Astrocyte (in vitro differentiated cells and primary cell): ENCODE results near the gene ARFGAP2. TPM values are rescaled to one million over a fixed set of nuclear protein-coding genes. Genes with fewer than 3 reads are reported as not detected.

Source experiments
- DNase-seq: peaks from one replicate; pipeline ENCODE4 v3.0.0-alpha.2; 2010; ENCODE audit warnings: low read depth
- FAIRE-seq: peaks from 2 replicates; lab custom pipeline; 2011; peaks lifted over from hg19 to GRCh38; lab: Jason Lieb, UNC
- H2AFZ ChIP-seq: 2 replicates; pipeline ENCODE4 v1.6.0; 2012; ENCODE audit warnings: low read depth, low read length, inconsistent platforms
- H3K27ac ChIP-seq: 2 replicates; pipeline ENCODE4 v1.5.1; 2011; ENCODE audit warnings: low read depth, low read length, inconsistent platforms
- H3K27me3 ChIP-seq: 2 replicates; pipeline ENCODE4 v1.6.0; 2011; ENCODE audit warnings: low read length, inconsistent platforms; ENCODE audit not compliant: insufficient read depth
- H3K36me3 ChIP-seq: 2 replicates; pipeline ENCODE4 v1.5.1; 2011; ENCODE audit warnings: low read length, inconsistent platforms; ENCODE audit not compliant: insufficient read depth
- H3K4me1 ChIP-seq: 2 replicates; pipeline ENCODE4 v1.5.1; 2011; ENCODE audit warnings: low read length, inconsistent platforms; ENCODE audit not compliant: insufficient read depth
- H3K4me2 ChIP-seq: 2 replicates; pipeline ENCODE4 v1.6.0; 2012; ENCODE audit warnings: low read length, inconsistent platforms
- H3K4me3 ChIP-seq: 2 replicates; pipeline ENCODE4 v1.5.1; 2011; ENCODE audit warnings: low read depth, mild to moderate bottlenecking, low read length, inconsistent platforms; ENCODE audit not compliant: insufficient read depth
- H3K79me2 ChIP-seq: 2 replicates; pipeline ENCODE4 v1.6.0; 2012; ENCODE audit warnings: mild to moderate bottlenecking, low read length, inconsistent platforms; ENCODE audit not compliant: insufficient read depth
- H3K9ac ChIP-seq: 2 replicates; pipeline ENCODE4 v1.6.0; 2012; ENCODE audit warnings: mild to moderate bottlenecking, low read length, inconsistent platforms
- H3K9me3 ChIP-seq: 2 replicates; pipeline ENCODE4 v1.5.1; 2012; ENCODE audit warnings: low read depth, mild to moderate bottlenecking, low read length, inconsistent platforms; ENCODE audit not compliant: insufficient read depth
- H4K20me1 ChIP-seq: 2 replicates; pipeline ENCODE4 v1.6.0; 2012; ENCODE audit warnings: low read length, inconsistent platforms; ENCODE audit not compliant: insufficient read depth
- H3K27ac Mint-ChIP-seq: one replicate; pipeline ENCODE4 v1.8.0; 2021; ENCODE audit warnings: mild to moderate bottlenecking, mixed read lengths; ENCODE audit not compliant: unreplicated experiment
- H3K27me3 Mint-ChIP-seq: one replicate; pipeline ENCODE4 v1.8.0; 2021; ENCODE audit warnings: low read depth, mixed read lengths; ENCODE audit not compliant: unreplicated experiment
- H3K36me3 Mint-ChIP-seq: one replicate; pipeline ENCODE4 v1.8.0; 2021; ENCODE audit warnings: low read depth, mixed read lengths; ENCODE audit not compliant: unreplicated experiment
- H3K4me1 Mint-ChIP-seq: one replicate; pipeline ENCODE4 v1.8.0; 2021; ENCODE audit warnings: low read depth, mixed read lengths; ENCODE audit not compliant: unreplicated experiment
- H3K4me3 Mint-ChIP-seq: one replicate; pipeline ENCODE4 v1.8.0; 2021; ENCODE audit warnings: mild to moderate bottlenecking, moderate library complexity, mixed read lengths; ENCODE audit not compliant: unreplicated experiment
- H3K9me3 Mint-ChIP-seq: one replicate; pipeline ENCODE4 v1.8.0; 2021; ENCODE audit warnings: mild to moderate bottlenecking, mixed read lengths; ENCODE audit not compliant: unreplicated experiment
- EZH2 ChIP-seq: IDR thresholded peaks from 2 replicates; pipeline ENCODE4 v1.6.1; 2012; ENCODE audit warnings: mild to moderate bottlenecking, low read length, inconsistent platforms; ENCODE audit not compliant: insufficient read depth
- total RNA-seq: library from RNA; stranded (reverse); gene quantifications from 2 replicates; pipeline ENCODE4 v1.2.1, GENCODE V29; 2021
- TF ChIP-seq, protein P1 (sequence below): IDR thresholded peaks from 2 replicates; pipeline ENCODE4 v1.5.1; 2011; ENCODE audit warnings: low read depth, mild to moderate bottlenecking, inconsistent platforms, low read length, moderate library complexity; ENCODE audit not compliant: insufficient read depth

The ARFGAP2 gene
- total RNA-seq, 1 donor from 2014 or later, result 51.0 TPM

DNA sequence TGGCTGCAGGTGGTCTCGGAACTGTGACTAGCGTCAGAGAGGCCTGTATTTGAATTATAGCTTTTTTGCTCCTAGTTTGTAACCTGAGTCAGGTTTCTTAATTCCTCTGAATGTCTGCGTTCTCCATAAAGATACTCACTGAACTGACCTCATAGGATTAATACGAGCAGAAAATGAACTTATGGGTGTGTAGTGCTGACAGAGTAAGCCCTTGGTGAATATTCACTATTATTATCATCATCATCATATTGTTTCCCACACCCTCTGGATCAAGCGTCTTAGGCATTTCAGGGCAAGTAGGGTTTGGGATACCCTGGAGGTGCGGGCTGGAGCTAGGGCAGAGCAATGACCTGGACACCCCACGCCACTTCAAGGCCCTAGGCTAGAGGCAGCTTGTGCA lies 29.0 kb downstream of the ARFGAP2 start:
- peaks cover 28% of the 10 kb centered on the region for H3K36me3 Mint-ChIP-seq
- no peak overlapping the region for H2AFZ ChIP-seq
- TF ChIP-seq, protein P1, sequence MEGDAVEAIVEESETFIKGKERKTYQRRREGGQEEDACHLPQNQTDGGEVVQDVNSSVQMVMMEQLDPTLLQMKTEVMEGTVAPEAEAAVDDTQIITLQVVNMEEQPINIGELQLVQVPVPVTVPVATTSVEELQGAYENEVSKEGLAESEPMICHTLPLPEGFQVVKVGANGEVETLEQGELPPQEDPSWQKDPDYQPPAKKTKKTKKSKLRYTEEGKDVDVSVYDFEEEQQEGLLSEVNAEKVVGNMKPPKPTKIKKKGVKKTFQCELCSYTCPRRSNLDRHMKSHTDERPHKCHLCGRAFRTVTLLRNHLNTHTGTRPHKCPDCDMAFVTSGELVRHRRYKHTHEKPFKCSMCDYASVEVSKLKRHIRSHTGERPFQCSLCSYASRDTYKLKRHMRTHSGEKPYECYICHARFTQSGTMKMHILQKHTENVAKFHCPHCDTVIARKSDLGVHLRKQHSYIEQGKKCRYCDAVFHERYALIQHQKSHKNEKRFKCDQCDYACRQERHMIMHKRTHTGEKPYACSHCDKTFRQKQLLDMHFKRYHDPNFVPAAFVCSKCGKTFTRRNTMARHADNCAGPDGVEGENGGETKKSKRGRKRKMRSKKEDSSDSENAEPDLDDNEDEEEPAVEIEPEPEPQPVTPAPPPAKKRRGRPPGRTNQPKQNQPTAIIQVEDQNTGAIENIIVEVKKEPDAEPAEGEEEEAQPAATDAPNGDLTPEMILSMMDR, result no peak
- no peak for TF ChIP-seq EZH2
- peaks cover 11% of the 10 kb centered on the region for H3K4me1 ChIP-seq
- H3K27ac ChIP-seq, result no peak overlapping the region
- no peak overlapping the region for H3K4me3 ChIP-seq
- H3K4me1 Mint-ChIP-seq, result peaks cover 19% of the 10 kb centered on the region
- H3K9ac ChIP-seq, result no peak overlapping the region
- no peak overlapping the region for H3K4me3 Mint-ChIP-seq
- DNase-seq (no peak), FAIRE-seq (no peak)
- no peaks in the 10 kb centered on the region for H3K9me3 ChIP-seq
- no peak overlapping the region for H3K4me2 ChIP-seq
- no peak overlapping the region for H3K27ac Mint-ChIP-seq
- no peaks in the 10 kb centered on the region for H3K36me3 ChIP-seq
- H3K79me2 ChIP-seq, result no peaks in the 10 kb centered on the region
- peaks cover 17% of the 10 kb centered on the region for H4K20me1 ChIP-seq
- peaks cover 2% of the 10 kb centered on the region for H3K9me3 Mint-ChIP-seq
- H3K27me3 ChIP-seq, result no peaks in the 10 kb centered on the region
- no peaks in the 10 kb centered on the region for H3K27me3 Mint-ChIP-seq

- no peak overlapping the region for H3K27ac Mint-ChIP-seq
- Histone ChIP-seq H4K20me1 (peaks cover 13% of the 10 kb centered on the region), H3K4me3 (no peak overlapping the region), H3K9ac (no peak overlapping the region), H3K27ac (no peak overlapping the region), H3K4me2 (no peak overlapping the region), H2AFZ (no peak overlapping the region), H3K27me3 (no peaks in the 10 kb centered on the region), H3K9me3 (no peaks in the 10 kb centered on the region), H3K4me1 (peaks cover 12% of the 10 kb centered on the region), H3K79me2 (no peaks in the 10 kb centered on the region), H3K36me3 (no peaks in the 10 kb centered on the region)
- H3K27me3 Mint-ChIP-seq, result no peaks in the 10 kb centered on the region
- H3K9me3 Mint-ChIP-seq, result peaks cover 2% of the 10 kb centered on the region
- TF ChIP-seq, protein P1, result no peak
- no peak for TF ChIP-seq EZH2
- H3K36me3 Mint-ChIP-seq, result peaks cover 28% of the 10 kb centered on the region
- H3K4me3 Mint-ChIP-seq, result no peak overlapping the region
- H3K4me1 Mint-ChIP-seq, result peaks cover 23% of the 10 kb centered on the region
- FAIRE-seq (no peak), DNase-seq (no peak)
Measured at GRCh38 chr11:47147250-47147649, 29.4 kb downstream of the ARFGAP2 start.

DNA sequence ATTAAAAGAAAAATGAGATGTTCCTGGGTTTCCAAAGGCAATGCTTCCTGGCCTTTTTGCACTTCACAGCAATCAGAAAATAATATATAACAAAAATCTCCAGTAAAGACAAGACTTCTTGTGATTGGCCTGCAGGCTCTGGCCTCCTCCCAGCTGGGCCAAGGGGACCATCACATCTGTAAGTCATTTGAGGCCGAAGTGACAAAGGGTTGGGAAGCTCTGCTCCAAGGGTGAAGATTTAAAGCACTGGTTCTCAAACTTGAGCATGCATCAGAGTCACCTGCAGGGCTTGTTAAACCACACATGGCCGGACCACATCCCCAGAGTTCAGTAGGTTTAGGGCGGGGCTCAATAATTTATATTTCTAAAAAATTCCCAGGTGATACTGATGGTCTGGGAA lies 32.1 kb downstream of the ARFGAP2 start:
- peaks cover 12% of the 10 kb centered on the region for H3K4me1 ChIP-seq
- no peak for FAIRE-seq
- no peak overlapping the region for H3K9ac ChIP-seq
- no peak overlapping the region for H2AFZ ChIP-seq
- no peak for DNase-seq
- no peaks in the 10 kb centered on the region for H3K9me3 ChIP-seq
- no peak for TF ChIP-seq EZH2
- TF ChIP-seq, protein P1, result no peak
- H3K4me3 ChIP-seq, result no peak overlapping the region
- H3K27me3 ChIP-seq, result no peaks in the 10 kb centered on the region
- no peaks in the 10 kb centered on the region for H3K79me2 ChIP-seq
- Mint-ChIP-seq H3K27me3 (no peaks in the 10 kb centered on the region), H3K4me3 (no peak overlapping the region), H3K27ac (no peak overlapping the region), H3K9me3 (peaks cover 2% of the 10 kb centered on the region), H3K36me3 (peaks cover 14% of the 10 kb centered on the region), H3K4me1 (peaks cover 22% of the 10 kb centered on the region)
- no peaks in the 10 kb centered on the region for H3K36me3 ChIP-seq
- no peak overlapping the region for H3K4me2 ChIP-seq
- no peak overlapping the region for H3K27ac ChIP-seq
- peaks cover 7% of the 10 kb centered on the region for H4K20me1 ChIP-seq
